Activated CD8-positive, alpha-beta memory T cell treated with anti-CD3 and anti-CD28 coated beads for 36 hours (primary cell): ENCODE results near the gene CCDC85C. TPM values are rescaled to one million over a fixed set of nuclear protein-coding genes. Genes with fewer than 3 reads are reported as not detected.

Source experiments
- CTCF ChIA-PET: fragments of 350-600 bp; sonication (Branson Sonifier 250); formaldehyde crosslinking; loops from one replicate; lab custom pipeline; 2021; ENCODE audit warnings: antibody characterized with exemption; lab: Charles Lee
- POLR2A ChIA-PET: fragments of 350-600 bp; sonication (Branson Sonifier 250); formaldehyde crosslinking; loops from one replicate; lab custom pipeline; 2021; ENCODE audit warnings: antibody characterized with exemption; lab: Charles Lee
- total RNA-seq, 2 experiments: library from RNA; stranded (reverse); gene quantifications; one replicate each; pipeline ENCODE4 v1.2.3, GENCODE V29; 2021

The CCDC85C gene
- total RNA-seq, 2 experiments from 2014 or later = 4.7 to 5.5 TPM

DNA sequence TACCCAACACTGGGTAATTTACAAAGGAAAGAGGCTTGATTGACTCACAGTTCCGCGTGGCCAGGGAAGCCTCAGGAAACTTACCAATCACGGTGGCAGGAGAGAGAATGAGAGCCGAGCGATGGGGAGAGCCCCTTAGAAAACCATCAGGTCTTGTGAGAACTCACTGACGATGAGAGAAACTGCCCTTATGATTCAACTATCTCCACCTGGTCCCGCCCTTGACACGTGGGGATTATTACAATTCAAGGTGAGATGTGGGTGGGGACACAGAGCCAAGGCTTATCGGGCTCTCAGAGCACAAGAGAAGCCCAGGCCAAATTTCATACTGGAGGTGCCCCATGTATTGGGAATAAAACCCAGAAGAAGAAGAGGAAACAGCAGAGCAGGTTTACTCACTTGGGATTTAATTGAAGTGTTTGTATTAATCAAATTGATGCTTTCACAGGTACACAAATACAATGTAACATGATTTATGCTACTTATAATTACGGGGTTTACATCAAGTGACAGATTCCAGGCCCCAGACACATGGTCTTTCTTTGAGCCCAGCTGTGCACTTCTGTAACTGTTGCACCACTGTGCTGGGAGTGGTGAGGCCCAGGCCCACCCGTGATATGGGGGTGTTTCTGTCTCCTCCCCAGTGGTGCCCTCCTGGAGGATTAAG, 8.2 kb upstream of the CCDC85C start:
- POLR2A ChIA-PET = no interaction called here
- CTCF ChIA-PET = no interaction called here

DNA sequence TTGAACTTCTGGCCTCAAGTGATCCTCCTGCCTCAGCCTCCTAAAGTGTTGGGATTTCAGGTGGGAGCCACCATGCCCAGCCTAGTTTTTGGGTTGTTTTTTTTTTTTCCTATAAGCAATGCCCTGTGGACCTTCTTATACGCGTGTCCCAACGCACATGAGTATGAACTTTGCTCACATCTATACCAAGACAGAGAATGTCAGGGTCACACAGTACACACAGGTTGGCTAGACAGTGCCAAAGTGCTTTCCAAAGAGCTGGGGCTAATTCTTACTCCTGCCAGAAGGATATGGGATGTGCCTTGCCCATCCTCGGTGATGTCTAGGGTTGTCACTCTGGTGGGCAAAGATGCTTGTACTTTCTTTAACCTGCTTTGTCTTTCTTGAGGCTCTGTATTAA, 7.6 kb upstream of the CCDC85C start:
- ChIA-PET CTCF (no interaction called here), POLR2A (no interaction called here)

DNA sequence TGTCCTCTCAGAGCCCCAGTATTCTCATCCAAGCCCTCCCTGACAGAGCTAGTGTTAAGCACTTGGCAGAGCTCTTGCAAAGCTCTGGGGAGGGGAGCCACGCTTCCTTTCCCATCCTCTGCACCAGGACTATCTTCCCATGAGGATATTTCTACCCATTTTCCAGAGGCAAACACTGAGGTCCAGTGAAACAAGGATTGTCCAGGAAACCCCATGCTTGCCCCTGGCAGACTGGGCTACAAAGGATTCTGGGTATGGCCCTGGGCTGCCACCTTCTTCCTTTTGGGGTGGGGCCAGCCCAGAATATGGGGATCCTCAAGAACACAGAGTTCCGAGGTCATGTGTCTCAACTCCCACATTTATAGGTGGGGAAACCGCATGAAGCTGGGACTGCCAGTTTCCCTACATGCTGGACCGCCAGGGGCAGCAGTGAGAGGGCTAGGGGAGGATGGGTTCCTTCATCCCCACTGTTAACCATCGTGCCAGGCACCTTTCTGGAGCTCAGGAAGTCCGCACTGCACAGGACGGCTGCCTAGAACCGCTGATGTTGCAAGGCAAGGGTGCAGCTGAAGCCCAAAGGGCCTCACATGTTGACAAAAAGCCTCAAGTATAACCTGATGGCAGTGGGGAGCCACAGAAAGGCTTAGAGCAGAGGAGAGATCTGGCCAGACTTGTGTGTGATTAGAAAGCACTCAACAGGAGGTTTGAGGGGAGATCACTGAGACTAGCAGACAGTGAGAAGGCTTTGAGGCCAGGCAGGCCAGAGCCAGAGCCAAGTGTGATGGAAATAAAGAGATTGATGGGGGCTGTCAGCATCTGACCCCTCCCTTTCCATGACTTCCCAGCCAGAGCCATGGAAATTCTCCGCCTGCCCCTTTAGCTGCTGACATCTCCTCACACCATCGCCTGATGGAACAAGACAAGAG, 5.5 kb upstream of the CCDC85C start:
- ChIA-PET CTCF (interaction anchor here (0.7 kb wide), 2 partner anchors 9 to 62 kb away, joined by 3 read pairs; no protein-coding TSS in a partner anchor), POLR2A (no interaction called here)

DNA sequence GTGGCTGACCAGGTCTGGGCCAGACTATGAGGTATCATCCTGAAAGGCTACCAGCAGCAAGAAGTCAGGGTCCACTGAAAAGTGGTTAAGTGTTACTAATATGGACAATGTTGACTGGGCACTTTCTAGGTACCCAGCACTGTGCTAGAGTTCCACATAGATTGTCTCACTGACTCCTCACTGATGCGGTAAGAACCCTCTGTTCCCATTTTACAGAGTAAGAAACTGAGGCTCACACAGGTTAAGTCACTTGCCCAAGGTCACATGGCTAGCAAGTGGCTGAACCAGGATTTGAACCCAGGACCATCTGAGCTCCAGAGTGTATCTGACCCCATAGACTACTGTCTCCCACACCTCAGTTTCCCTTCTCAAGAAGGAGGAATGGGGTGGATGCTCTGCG, 4.6 kb upstream of the CCDC85C start:
- ChIA-PET CTCF (no interaction called here), POLR2A (no interaction called here)

DNA sequence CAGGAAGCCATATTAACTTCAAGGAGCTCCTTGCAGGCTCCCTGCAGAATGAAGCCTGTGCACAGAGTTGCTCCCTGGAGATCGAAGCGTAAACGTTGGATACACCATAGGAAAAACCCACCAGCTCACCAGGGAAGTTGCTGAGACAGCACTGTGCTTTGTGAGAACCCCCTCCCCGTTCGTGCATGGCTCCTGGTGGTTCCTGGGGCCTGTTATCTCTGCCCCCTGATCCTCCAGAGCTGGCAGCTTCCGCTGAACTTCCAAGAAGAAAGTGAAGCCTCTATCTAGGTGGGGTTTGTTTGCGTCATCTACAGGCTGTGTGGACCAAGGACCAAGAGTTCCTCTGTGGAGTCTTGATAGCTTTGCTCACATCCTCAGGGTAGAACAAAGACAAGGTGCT, 2.4 kb upstream of the CCDC85C start:
- POLR2A ChIA-PET = interaction anchor here (1.2 to 3.5 kb wide), 3 partner anchors 12 to 126 kb away, joined by 3 to 16 read pairs (median 16); partner anchors contain the start of genes CCNK and SETD3
- CTCF ChIA-PET = interaction anchor here (1.4 kb wide), 1 partner anchor 11 kb away, joined by 6 read pairs; no protein-coding TSS in a partner anchor

DNA sequence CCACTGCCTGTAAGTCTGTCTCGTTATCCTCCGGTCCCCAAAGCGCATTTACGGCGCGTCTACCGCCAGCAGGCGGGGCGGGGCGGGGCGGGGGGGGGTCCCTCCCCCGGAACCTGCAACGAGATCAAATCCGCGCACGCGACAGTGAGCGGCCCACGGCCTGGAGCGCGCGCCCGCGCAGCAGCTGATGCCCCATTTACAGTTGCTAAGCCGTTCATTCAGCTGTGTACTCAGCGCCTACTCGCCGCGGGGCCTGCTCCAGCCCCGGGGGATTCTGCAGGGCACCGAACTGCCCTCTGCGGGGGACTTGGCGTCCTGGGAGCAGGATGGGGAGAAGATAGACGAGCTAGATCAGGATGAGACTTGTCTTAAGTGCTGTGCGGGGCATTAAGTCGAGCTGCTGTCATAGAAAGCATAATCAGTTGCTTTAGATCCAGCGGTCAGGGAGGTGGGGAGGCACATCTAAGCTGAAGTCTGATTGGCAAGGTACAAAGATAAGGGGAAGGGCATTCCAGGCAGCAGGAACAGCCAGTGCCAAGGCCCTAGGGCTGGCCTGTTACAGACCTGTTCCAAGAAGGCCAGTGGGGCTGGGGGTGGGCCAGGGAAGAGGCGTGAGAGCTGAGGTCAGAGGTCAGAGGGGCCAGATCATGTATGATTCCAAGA, 1.4 kb upstream of the CCDC85C start:
- POLR2A ChIA-PET = interaction anchor here (0.6 to 3.5 kb wide), 7 partner anchors 11 to 617 kb away, joined by 3 to 16 read pairs (median 5); partner anchors contain the start of genes CCNK, CYP46A1 and SETD3
- CTCF ChIA-PET = interaction anchor here (1.4 kb wide), 1 partner anchor 10 kb away, joined by 6 read pairs; no protein-coding TSS in a partner anchor

DNA sequence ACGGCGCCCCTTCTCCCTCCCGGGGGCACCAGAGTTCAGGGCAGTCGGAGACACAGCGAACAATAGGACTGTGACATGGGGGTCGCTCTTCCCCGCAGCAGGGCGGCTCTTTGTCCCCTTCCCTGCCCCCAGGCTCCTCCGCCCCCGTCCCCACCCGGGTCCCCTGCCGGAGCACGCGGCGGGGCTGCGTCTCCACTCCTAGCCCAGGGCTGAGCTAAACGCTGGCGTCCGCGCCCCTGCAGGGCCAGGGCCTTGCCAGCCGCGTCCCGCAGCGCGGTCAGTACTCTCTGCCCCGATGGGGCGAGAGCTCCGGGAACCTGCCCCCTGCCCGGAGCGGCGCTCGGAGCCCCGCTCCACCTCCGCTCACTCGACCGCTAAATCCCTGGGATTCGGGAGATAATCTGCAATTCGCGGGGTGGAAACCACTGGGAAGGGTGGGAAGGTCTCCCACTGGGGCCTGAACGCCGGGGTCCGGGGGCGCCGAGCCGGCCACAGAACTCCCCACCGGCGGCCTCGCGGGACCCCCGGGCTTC, 825 bp upstream of the CCDC85C start:
- ChIA-PET CTCF (interaction anchor here (1.4 kb wide), 1 partner anchor 10 kb away, joined by 6 read pairs; no protein-coding TSS in a partner anchor), POLR2A (interaction anchor here (0.6 to 3.5 kb wide), 6 partner anchors 10 to 617 kb away, joined by 3 to 16 read pairs (median 6); partner anchors contain the start of genes CCNK, CYP46A1 and SETD3)

DNA sequence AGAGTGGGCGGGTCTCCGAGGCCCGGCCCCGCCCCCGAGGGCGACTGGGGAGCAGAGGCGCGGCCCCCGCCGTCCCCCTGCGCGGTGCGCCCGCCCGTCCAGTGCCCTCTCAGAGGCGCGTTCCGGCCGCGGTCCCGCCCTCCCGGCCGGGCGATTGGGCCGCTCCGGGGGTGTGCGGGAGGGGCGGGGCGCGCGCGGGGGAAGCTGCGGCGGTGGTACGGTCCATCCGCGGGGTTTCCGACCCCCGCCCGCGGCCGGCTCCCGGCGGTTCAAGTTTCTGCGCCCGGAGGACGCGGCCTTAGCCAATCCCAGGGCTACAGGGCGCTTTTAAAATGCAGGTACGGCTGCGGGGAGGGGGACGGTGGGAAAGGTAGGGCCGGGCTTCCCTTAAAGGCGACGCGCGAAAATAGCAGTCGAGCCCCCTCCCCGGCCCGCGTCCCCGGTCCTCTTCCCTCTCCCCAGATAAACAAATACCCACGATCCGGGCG, 315 bp upstream of the CCDC85C start:
- ChIA-PET CTCF (no interaction called here), POLR2A (interaction anchor here (1.2 to 3.5 kb wide), 3 partner anchors 10 to 124 kb away, joined by 5 to 16 read pairs (median 16); partner anchors contain the start of genes CCNK, CYP46A1 and SETD3)

DNA sequence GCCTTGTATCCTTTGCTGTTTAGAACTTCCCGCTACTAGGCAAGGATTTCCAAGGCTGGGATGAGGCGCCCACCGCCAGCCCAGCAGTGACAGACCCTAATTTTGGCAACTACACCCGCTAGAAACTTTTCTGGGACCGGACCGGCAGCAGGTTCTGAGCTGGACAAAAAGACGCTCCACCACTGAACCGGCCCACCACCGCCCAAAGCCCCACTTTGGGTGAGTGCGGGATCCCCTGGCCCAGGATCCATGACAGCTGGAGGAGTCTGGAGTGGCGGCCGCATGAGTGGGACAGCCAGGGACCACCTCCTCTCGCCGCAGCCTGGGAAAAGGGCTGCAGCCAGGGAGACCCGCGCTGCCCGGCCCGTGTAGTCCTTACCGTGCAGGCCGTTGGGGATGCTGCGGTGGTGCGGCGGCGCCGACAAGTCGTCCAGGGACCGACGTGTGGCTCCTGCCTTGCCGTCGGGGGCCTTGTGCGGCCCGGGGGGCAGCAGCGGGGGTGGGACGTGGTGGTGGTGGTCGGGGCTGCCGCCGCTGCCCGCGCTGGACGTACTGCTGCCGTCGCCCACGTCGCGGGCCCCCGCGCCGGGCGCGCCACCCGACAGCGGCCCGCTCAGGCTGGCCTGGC, 1.1 kb downstream of the CCDC85C start:
- ChIA-PET CTCF (interaction anchor here (0.8 kb wide), 1 partner anchor 80 kb away, joined by 3 read pairs; no protein-coding TSS in a partner anchor), POLR2A (interaction anchor here (3.3 to 3.5 kb wide), 2 partner anchors 8 to 122 kb away, joined by 16 read pairs; partner anchors contain the start of genes CCNK and SETD3)

DNA sequence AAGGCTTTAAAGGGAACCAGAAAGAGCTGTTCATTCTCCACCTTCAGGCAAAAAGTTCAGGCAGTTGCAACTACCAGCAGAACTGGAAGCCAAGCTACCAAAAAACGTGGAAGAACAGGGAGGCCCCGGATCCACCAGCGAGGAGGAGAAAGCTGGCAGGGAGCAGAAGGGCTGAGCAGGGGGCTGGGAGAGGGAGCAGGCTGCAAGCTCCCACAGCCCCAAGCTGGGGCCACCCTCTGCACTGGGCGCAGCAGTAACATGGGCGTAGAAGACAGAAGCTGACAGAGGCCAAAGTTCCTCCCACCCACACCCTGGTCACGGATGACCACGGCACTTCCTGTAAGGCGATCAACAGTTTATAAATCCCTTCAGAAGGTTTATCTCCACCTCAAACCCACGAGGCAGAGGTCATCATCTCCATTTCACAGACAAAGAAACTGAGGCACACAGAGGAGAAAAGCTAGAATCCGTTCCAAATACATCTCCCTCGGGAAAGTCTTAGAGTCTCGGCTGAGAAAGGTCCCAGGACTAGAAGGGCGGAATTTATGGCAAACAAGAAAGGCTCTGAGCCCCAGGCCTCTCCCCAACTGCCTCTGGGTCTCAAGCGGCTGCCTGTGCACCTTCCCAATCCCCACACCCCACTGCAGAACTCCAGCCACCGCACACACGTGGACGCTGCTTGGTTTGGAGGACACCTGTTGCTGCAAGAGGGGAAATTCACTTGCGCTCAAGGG, 1.8 kb downstream of the CCDC85C start:
- CTCF ChIA-PET = no interaction called here
- POLR2A ChIA-PET = no interaction called here

DNA sequence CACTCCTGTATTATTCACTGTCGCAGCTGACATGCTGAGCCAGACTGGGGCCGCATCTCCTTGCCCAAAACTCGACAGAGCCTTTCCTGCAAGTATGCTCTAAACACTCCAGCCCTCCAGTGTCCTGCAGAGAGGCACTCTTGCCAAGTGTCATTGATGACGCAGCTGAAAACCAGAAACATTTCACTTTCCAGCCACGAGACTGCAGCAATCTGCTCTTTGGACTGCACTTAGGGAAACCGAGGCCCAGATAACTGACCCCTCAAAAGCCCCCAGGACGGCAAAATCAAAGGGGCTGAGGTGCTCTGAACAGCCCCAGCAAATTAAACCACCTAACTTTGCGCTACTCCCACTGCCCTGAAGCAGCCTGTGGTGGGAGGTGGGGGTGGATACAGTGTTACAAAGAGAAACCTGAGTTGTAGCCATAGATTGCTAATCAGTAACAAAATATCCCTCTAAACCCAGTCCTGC, 2.6 kb downstream of the CCDC85C start:
- ChIA-PET CTCF (no interaction called here), POLR2A (no interaction called here)

DNA sequence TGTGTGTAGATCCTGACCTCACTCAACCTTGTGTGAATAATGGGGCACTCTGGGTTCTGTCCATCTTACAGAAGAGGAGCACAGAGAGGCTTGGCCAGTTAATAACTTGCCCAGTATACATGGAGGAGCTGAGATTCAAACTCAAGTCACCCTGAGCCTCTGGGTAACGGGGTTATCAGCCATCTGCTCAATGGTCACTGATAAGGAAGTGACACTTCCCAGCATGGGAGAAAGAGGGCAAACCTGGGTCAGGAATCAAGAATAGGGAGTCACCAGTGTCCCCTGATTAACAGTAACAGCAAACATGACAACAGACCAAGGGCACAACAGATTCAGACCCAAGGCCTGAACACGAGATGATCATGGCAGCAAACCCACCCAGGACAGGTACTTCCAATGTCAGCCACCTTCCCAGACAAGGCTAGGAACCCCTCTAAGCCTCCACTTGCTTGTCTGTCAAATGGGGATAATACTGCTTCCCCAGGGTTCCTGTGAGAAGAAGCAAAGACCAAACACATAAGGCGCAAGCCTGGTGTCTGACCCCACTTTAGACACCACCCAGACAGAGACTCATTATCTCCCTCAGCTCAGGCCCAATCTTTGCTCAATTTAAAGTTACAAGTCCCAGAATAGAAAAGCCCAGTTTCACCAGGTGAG, 3.6 kb downstream of the CCDC85C start:
- POLR2A ChIA-PET = no interaction called here
- CTCF ChIA-PET = no interaction called here

DNA sequence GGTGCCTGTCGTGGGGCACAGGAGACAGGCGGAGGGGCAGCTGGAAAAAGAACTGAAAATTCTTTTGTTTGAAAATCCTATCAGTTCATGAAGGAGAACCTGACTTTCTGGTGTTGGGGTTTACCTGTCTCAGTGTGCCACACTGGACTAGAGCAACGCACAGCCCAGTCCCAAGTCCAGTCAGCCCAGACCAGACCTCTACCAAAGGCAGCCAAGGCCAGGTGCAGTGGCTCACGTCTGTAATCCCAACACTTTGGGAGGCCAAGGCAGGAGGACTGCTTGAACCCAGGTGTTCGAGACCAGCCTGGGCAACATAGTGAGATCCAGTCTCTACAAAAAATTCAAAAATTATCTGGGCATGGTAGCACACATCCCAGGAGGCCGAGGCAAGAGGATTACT, 4.6 kb downstream of the CCDC85C start:
- CTCF ChIA-PET = no interaction called here
- POLR2A ChIA-PET = no interaction called here

DNA sequence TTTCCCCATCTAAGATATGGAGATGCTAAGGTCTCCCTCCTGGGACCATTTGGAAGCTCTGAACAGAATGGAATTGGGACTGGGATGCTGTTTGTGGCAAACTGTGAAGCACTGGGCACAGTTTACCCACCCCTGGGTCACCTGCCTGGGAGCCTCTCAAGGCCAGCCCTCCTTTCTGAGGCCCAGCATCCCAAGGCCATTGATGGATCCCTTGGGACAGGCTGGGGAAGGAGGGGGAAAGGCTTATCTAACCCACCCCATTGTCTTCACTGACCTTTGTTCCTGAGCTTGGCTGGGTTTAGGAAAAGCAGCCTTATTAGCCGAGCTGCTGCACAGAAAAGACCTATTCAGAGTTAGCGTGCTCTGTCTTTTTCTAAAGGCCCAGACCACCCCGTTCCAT, 5.2 kb downstream of the CCDC85C start:
- POLR2A ChIA-PET = no interaction called here
- CTCF ChIA-PET = no interaction called here

DNA sequence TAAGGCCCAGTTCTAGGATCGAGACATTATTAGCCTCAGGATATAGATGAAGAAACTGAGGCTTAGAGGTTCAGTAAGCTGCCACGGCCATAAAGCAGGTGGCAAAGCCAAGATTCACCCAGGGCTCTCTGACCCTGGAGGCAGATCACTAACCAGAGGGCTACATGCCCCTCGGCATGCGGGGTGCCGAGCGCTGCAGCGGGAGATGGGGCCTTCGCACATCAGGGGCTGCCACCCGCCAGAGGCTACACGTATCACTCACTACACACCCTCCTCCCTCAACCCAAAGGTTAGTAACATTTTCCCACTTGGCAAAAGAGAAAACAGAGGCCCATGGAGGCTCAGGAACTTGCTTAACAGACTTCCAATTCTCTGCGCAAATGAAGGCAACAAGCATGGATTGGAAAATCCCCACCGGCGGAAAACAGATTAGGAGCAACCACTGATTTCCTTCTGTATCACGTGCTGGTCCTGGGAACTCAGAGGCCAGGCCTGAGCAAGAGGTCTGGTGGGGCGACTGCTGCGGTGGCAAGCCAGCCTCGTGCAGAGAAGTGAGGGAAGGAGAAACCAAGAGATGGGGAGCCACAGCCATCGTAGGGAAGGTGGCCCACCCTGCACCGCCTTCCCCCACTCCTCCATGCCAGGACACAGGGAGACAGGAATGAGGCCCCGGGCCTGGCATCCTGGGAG, 6.0 kb downstream of the CCDC85C start:
- ChIA-PET CTCF (no interaction called here), POLR2A (no interaction called here)

DNA sequence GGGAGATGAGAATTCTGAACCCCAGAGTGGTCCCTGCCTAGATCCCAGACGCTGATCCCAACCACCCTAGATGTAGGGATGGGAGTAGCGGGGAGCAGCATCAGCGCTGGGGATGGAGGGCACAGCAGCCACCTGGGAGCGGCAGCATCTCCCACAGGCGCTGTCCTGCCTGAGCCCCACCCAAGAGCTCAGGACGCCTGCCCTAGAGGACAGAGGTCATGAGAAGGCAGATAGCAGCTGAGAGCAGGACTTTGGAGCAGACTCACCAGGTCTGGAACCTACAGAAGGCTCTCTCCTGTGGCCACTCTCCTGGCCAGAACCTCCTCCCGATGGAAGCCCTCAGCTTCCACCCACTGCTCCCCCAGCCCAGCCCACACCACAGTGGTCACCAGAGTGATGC, 7.2 kb downstream of the CCDC85C start:
- ChIA-PET CTCF (interaction anchor here (1.1 kb wide), 1 partner anchor 23 kb away, joined by 4 read pairs; no protein-coding TSS in a partner anchor), POLR2A (no interaction called here)
